SH-SY5Y (cell line): ENCODE data around the gene LRMDA.

Source experiments
- GATA2 ChIP-seq: IDR thresholded peaks from 2 replicates; pipeline ENCODE4 v1.6.1; 2011; ENCODE audit warnings: mild to moderate bottlenecking, low read depth, low read length
- GATA3 ChIP-seq: IDR thresholded peaks from 2 replicates; pipeline ENCODE4 v1.6.1; 2011; ENCODE audit warnings: low read depth, mild to moderate bottlenecking, low read length, moderate library complexity

DNA sequence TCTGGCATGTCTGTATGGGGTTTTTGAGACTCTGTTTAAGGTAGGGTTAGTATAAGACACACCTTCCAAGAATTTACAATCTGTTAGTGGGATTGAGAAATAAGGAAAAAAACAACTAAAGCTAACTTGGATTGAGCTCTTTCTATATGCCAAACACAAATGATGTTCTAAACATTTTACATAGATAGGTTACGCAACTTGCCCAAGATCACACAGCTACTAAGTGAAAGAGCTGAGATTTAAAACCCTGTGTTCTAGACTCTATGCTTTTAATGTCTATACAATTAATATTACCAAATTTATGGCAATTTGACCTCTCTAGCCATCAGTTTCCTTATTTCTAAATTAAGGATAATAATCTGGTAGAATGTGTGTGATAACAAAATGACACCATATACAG is 1056.2 kb downstream of the LRMDA start:
- TF ChIP-seq GATA2 (no peak), GATA3 (no peak)
